GM12891 (cell line): ENCODE results near the gene CR1.
"Not testable (repeated sequence)": the region's sequence is repeated elsewhere in the genome, so short reads cannot be mapped to it uniquely, and the experiment has no call there.

Experiments
- DNase-seq: peaks from one replicate; pipeline ENCODE4 v3.0.0; 2011; ENCODE audit warnings: low spot score; ENCODE audit not compliant: insufficient read length
- FAIRE-seq: peaks from 2 replicates; lab custom pipeline; 2011; peaks lifted over from hg19 to GRCh38; lab: Jason Lieb, UNC
- PAX5 ChIP-seq: IDR thresholded peaks from 2 replicates; pipeline ENCODE4 v1.6.1; 2011; ENCODE audit warnings: low read length, moderate library complexity, mild to moderate bottlenecking; ENCODE audit not compliant: insufficient read depth, severe bottlenecking
- POLR2A ChIP-seq: IDR thresholded peaks from 2 replicates; pipeline ENCODE4 v1.6.1; 2011; ENCODE audit warnings: low read depth, low read length, control low read depth
- POLR2AphosphoS5 ChIP-seq: IDR thresholded peaks from 2 replicates; pipeline ENCODE4 v1.6.1; 2011; ENCODE audit warnings: low read depth, low read length, control low read depth
- POU2F2 ChIP-seq: IDR thresholded peaks from 2 replicates; pipeline ENCODE4 v1.6.1; 2011; ENCODE audit warnings: low read depth, mild to moderate bottlenecking, control low read depth, low read length, moderate library complexity
- SPI1 ChIP-seq: IDR thresholded peaks from 2 replicates; pipeline ENCODE4 v1.6.1; 2011; ENCODE audit warnings: low read depth, low read length, control low read depth
- TAF1 ChIP-seq: IDR thresholded peaks from 2 replicates; pipeline ENCODE4 v1.6.1; 2011; ENCODE audit warnings: low read depth, low read length, control low read depth

CR1 gene

GRCh38 chr1:207633226-207633625 lies 137.3 kb downstream of the CR1 start:
- DNase-seq = no peak
- TF ChIP-seq TAF1 (no peak), PAX5 (no peak), POLR2A (no peak), POU2F2 (no peak), POLR2AphosphoS5 (no peak), SPI1 (no peak)
- FAIRE-seq = no peak

DNA sequence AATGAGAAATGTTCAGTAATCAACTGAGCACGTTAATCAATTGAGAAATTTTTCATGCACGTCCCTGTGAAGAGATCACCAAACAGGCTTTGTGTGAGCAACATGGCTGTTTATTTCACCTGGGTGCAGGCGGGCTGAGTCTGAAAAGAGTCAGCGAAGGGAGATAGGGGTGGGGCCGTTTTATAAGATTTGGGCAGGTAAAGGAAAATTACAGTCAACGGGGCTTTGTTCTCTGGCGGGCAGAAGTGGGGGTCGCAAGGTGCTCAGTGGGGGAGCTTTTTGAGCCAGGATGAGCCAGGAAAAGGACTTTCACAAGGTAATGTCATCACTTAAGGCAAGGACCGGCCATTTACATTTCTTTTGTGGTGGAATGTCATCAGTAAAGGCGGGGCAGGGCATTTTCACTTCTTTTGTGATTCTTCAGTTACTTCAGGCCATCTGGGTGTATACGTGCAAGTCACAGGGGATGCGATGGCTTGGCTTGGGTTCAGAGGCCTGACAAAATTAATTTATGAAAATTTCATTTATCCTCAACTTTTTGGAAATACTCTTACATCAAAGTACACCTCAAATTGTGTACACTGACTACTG lies 137.8 kb downstream of the CR1 start:
- not testable (repeated sequence) for DNase-seq, FAIRE-seq

GRCh38 chr1:207634293-207634692 lies 138.3 kb downstream of the CR1 start:
- peak; percentile 9 for FAIRE-seq
- DNase-seq = not testable (repeated sequence)

DNA sequence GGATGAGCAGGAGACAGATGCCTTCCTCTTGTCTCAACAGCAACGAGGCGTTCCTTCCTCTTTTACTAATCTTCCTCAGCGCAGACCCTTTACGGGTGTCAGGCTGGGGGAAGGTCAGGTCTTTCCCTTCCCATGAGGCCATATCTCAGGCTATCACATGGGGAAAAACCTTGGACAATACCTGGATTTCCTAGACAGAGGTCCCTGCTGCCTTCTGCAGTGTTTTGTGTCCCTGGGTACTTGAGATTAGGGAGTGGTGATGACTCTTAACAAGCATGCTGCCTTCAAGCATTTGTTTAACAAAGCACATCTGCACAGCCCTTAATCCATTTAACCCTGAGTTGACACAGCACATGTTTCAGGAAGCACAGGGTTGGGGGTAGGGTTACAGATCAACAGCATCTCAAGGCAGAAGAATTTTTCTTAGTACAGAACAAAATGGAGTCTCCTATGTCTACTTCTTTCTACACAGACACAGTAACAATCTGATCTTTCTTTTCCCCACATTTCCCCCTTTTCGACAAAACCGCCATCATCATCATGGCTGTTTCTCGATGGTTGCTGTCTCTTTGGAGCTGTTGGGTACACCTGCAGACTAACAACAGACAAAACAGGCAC lies 139.7 kb downstream of the CR1 start:
- not testable (repeated sequence) for DNase-seq, FAIRE-seq

DNA sequence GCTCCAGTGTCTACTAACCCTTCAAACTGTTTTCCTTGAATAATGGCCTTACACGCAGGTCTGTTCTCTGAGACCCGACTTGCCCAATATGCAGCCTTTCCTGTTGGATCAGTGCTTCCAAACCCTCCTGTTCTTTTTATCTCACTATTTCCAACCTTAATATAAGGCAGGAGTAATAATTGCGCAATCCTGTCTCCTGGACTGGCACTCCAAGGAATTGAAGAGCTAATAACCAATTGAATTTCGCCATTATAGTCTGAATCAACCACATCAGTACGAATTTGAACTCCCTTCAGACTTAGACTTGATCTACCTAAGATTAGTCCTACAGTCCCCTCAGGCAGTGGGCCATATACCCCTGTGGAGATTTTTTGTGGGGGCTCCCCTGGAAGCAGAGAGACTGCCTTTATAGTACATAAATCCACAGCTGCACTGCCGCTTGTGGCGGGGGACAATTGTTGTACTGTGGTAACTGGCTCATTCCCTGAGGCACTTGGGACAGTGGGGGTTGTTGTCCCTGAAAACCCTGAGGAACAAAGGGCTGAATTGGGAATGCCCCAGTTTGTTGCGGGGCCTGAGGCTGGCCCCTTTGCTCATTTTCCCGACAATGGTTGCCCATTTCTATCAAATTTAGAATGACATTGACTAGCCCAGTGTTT lies 142.7 kb downstream of the CR1 start:
- FAIRE-seq, DNase-seq: not testable (repeated sequence)

DNA sequence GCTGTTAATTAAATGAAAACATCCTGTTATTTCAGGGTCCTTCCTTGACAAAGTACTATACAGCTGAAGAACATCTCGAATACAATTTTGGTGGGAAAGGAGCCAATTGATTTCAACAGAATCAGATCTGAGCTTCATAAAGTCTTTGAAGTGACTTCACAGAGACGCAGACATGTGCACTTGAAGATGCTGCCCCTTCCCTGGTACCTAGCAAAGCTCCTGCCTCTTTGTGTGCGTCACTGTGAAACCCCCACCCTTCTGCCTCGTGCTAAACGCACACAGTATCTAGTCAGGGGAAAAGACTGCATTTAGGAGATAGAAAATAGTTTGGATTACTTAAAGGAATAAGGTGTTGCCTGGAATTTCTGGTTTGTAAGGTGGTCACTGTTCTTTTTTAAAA lies 143.4 kb downstream of the CR1 start:
- not testable (repeated sequence) for DNase-seq
- peak; percentile 20 for FAIRE-seq

- no peak for FAIRE-seq
- no peak for TF ChIP-seq SPI1
- TF ChIP-seq POU2F2 = no peak
- no peak for TF ChIP-seq PAX5
- TF ChIP-seq POLR2A = no peak
- TF ChIP-seq POLR2AphosphoS5 = no peak
- TF ChIP-seq TAF1 = no peak
Measured at GRCh38 chr1:207644166-207644851, 148.4 kb downstream of the CR1 start.

GRCh38 chr1:207644852-207645634 lies 149.1 kb downstream of the CR1 start, which contains the start of gene CR1L:
CR1L (plus strand) TSS chr1:207645133; CDS start chr1:207645234, 101 bp downstream.
- FAIRE-seq = peak; percentile 78
- TF ChIP-seq PAX5 (peak; percentile 17), POLR2AphosphoS5 (no peak)
- DNase-seq = peak; percentile 47

More at GRCh38 chr1:207644166-207644851, 148.4 kb downstream of the CR1 start:
- no peak for DNase-seq

- DNase-seq (no peak), FAIRE-seq (no peak)
Measured at GRCh38 chr1:207645635-207646081, 149.7 kb downstream of the CR1 start.

GRCh38 chr1:207646171-207646570 lies 150.2 kb downstream of the CR1 start:
- DNase-seq (no peak), FAIRE-seq (no peak)
- TF ChIP-seq POLR2AphosphoS5 (no peak), TAF1 (no peak), PAX5 (no peak), SPI1 (no peak), POLR2A (no peak), POU2F2 (no peak)

More at GRCh38 chr1:207645635-207646081, 149.7 kb downstream of the CR1 start:
- TF ChIP-seq POU2F2 (no peak), SPI1 (no peak), TAF1 (no peak), POLR2AphosphoS5 (no peak), PAX5 (no peak), POLR2A (no peak)
